ENCODE results near the gene ITGA5.

Gene ITGA5

GRCh38 chr12:54352022-54352531 is 67.0 kb downstream of the ITGA5 start:
- no peak for DNase-seq (ENCODE audit: low spot score)

GRCh38 chr12:54351341-54351740 is 67.7 kb downstream of the ITGA5 start:
- DNase-seq (ENCODE audit: low spot score) = no peak

- no peak for DNase-seq (ENCODE audit: low spot score)
These were observed 68.3 kb downstream of the ITGA5 start for GRCh38 chr12:54350743-54351142.

GRCh38 chr12:54349679-54350078 is 69.4 kb downstream of the ITGA5 start:
- no peak for DNase-seq (ENCODE audit: low spot score)

- no peak for DNase-seq (ENCODE audit: low spot score)
These were observed 70.0 kb downstream of the ITGA5 start for GRCh38 chr12:54349036-54349435.
